CD4-positive, alpha-beta T cell (primary cell): ENCODE results near the gene RAB7B. TPM values are rescaled to one million over a fixed set of nuclear protein-coding genes. Genes with fewer than 3 reads are reported as not detected.

Experiments used
- ATAC-seq: fragments of 200-7000 bp; cut with Tn5 transposase; one replicate; pipeline ENCODE4 v1.10.0; 2022; ENCODE audit warnings: mild to moderate bottlenecking; ENCODE audit not compliant: poor library complexity
- CTCF ChIA-PET: fragments of 350-600 bp; sonication (Branson Sonifier 250); formaldehyde crosslinking; loops from one replicate; lab custom pipeline; 2021; ENCODE audit warnings: antibody characterized with exemption, inconsistent platforms; lab: Charles Lee
- POLR2A ChIA-PET: fragments of 350-600 bp; sonication (Branson Sonifier 250); formaldehyde crosslinking; loops from one replicate; lab custom pipeline; 2021; ENCODE audit warnings: antibody characterized with exemption, inconsistent platforms; lab: Charles Lee
- DNase-seq, 14 experiments: peaks; one replicate each; pipeline ENCODE4 v3.0.0-alpha.2; 2013 to 2020; ENCODE audit warnings: mixed read lengths in 2 of 14
- H3K27ac ChIP-seq, 2 donors: one replicate each; pipeline versions ENCODE4 v1.5.1 to v1.7.0; 2013; ENCODE audit warnings: low read length in 2 of 2, low read depth in 1 of 2, mild to moderate bottlenecking in 1 of 2
- H3K27me3 ChIP-seq, 2 experiments: 1 replicate in 1 of 2; 2 replicates in 1 of 2; pipeline versions ENCODE4 v1.6.1 to v1.7.0; 2013; ENCODE audit warnings: low read length in 2 of 2, control low read depth in 1 of 2, mild to moderate bottlenecking in 1 of 2, moderate library complexity in 1 of 2; ENCODE audit not compliant: insufficient read depth in 2 of 2, control insufficient read depth in 1 of 2
- H3K36me3 ChIP-seq: one replicate; pipeline ENCODE4 v1.6.1; 2013; ENCODE audit warnings: low read length, control low read depth; ENCODE audit not compliant: insufficient read depth
- H3K4me1 ChIP-seq: one replicate; pipeline ENCODE4 v1.6.1; 2013; ENCODE audit warnings: low read length, control low read depth; ENCODE audit not compliant: insufficient read depth
- H3K4me3 ChIP-seq: one replicate; pipeline ENCODE4 v1.5.1; 2013; ENCODE audit warnings: mild to moderate bottlenecking, low read length, moderate library complexity
- H3K9me3 ChIP-seq, 2 experiments: 1 replicate in 1 of 2; 2 replicates in 1 of 2; pipeline versions ENCODE4 v1.6.1 to v1.7.0; 2013; ENCODE audit warnings: low read length in 2 of 2, mild to moderate bottlenecking in 2 of 2, control low read depth in 1 of 2, moderate library complexity in 1 of 2; ENCODE audit not compliant: control insufficient read depth in 1 of 2, insufficient read depth in 1 of 2
- H3K27ac Mint-ChIP-seq: one replicate; pipeline ENCODE4 v1.8.0; 2020; ENCODE audit warnings: mixed read lengths
- H3K27me3 Mint-ChIP-seq: one replicate; pipeline ENCODE4 v1.8.0; 2021; ENCODE audit warnings: mixed read lengths
- H3K36me3 Mint-ChIP-seq: one replicate; pipeline ENCODE4 v1.8.0; 2021; ENCODE audit warnings: low read depth, mixed read lengths
- H3K4me1 Mint-ChIP-seq: one replicate; pipeline ENCODE4 v1.8.0; 2021; ENCODE audit warnings: low read depth, mixed read lengths
- H3K4me3 Mint-ChIP-seq: one replicate; pipeline ENCODE4 v1.8.0; 2020; ENCODE audit warnings: mild to moderate bottlenecking, mixed read lengths
- H3K9me3 Mint-ChIP-seq: one replicate; pipeline ENCODE4 v1.8.0; 2020; ENCODE audit warnings: mixed read lengths
- intact Hi-C, 2 experiments: fragments of 100-400 bp; cut with DNase I in 1 of 2; cut with micrococcal nuclease in 1 of 2; formaldehyde crosslinking; loops; one replicate each; pipeline versions ENCODE4 v1.15.1 to v1.9.0; 2023 to 2025; cut with DNase I, micrococcal nuclease
- total RNA-seq, 174 experiments: library from RNA in 2 of 174; stranded (reverse) in 2 of 174; gene quantifications; one replicate each; pipeline ENCODE4 v1.2.3 and lab custom pipeline; 2021 to 2026
- TF ChIP-seq, protein P1 (sequence below): fragments of 200-600 bp; IDR thresholded peaks from one replicate; pipeline ENCODE4 v1.8.0; 2022; ENCODE audit warnings: antibody characterized with exemption, mild to moderate bottlenecking

RAB7B gene
- total RNA-seq, 2 experiments from 2014 or later = 0.08 TPM; not detected in 1

DNA sequence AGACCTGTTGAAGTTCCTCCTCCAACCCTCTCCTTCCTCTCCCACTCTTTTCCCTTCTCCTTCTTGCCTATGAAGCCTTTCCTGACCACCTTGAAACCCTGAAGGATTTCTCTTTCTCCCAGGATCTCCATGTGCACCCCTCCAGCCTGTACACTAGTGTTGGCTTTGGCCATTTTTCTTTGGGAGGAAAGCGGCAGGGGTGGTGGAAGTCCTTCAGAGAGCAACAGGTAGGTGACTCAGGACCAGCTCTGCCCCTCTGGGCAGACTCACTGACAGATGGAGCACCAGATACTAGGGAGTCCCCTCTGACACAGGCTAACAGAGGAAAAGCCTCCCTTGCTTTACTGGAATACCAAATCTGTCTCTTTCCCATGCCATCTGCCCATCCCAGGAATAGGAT, 64.5 kb downstream of the RAB7B start:
- CTCF ChIA-PET = no interaction called here
- no peak for ATAC-seq
- H3K4me1 ChIP-seq = no peaks in the 10 kb centered on the region
- H3K27ac ChIP-seq = no peak overlapping the region
- Mint-ChIP-seq H3K4me1 (no peaks in the 10 kb centered on the region), H3K27me3 (peaks cover 82% of the 10 kb centered on the region), H3K9me3 (no peaks in the 10 kb centered on the region), H3K4me3 (no peak overlapping the region), H3K36me3 (no peaks in the 10 kb centered on the region), H3K27ac (no peak overlapping the region)
- H3K36me3 ChIP-seq = no peaks in the 10 kb centered on the region
- intact Hi-C loops = no loop called here
- no peak for DNase-seq
- POLR2A ChIA-PET = no interaction called here
- H3K27me3 ChIP-seq = peaks cover 25 to 34% of the 10 kb centered on the region in 2 experiments
- H3K4me3 ChIP-seq = no peak overlapping the region
- no peaks in the 10 kb centered on the region for H3K9me3 ChIP-seq
- TF ChIP-seq, protein P1, sequence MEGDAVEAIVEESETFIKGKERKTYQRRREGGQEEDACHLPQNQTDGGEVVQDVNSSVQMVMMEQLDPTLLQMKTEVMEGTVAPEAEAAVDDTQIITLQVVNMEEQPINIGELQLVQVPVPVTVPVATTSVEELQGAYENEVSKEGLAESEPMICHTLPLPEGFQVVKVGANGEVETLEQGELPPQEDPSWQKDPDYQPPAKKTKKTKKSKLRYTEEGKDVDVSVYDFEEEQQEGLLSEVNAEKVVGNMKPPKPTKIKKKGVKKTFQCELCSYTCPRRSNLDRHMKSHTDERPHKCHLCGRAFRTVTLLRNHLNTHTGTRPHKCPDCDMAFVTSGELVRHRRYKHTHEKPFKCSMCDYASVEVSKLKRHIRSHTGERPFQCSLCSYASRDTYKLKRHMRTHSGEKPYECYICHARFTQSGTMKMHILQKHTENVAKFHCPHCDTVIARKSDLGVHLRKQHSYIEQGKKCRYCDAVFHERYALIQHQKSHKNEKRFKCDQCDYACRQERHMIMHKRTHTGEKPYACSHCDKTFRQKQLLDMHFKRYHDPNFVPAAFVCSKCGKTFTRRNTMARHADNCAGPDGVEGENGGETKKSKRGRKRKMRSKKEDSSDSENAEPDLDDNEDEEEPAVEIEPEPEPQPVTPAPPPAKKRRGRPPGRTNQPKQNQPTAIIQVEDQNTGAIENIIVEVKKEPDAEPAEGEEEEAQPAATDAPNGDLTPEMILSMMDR = no peak

DNA sequence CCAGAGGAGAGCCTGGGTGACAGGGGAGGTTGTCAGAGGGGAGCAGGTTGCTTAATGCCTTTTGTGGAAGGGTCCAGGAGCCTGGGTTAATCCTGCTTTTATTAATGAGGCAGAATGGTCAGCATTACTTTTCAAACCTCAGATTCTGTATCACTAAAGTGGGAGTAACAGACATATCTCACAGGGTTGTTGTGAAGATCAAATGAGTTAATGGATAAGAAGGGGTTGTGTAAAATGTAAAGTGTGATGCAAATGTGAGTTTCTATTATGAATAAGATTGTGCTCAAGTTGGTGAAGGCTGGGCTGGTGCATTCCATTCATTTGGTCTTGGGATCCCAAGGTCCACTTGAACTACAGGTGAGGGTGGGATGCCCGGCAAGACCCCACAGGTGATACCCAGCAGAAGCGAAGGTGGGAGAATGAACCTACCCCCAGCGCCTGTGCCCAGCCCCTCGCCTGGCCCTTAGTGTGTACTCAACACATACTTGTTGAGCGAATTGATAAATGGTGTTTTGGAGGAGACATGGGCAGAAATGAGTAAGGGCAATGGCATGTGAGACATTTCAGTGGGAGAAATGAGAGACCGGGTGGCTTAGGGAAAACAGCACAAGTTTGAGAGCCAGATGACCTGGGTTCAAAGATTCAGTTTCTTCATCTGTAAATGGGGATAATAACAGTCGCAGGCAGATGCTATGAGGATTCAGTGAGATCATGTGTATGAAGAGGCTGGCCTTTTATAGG, 66.2 kb downstream of the RAB7B start:
- Histone ChIP-seq H3K36me3 (no peaks in the 10 kb centered on the region), H3K4me3 (no peak overlapping the region), H3K27ac (no peak overlapping the region), H3K9me3 (no peaks in the 10 kb centered on the region), H3K4me1 (no peaks in the 10 kb centered on the region), H3K27me3 (peaks cover 19% of the 10 kb centered on the region in 2 experiments)
- POLR2A ChIA-PET = no interaction called here
- H3K27ac Mint-ChIP-seq = no peak overlapping the region
- DNase-seq (no peak), ATAC-seq (no peak)
- no peaks in the 10 kb centered on the region for H3K4me1 Mint-ChIP-seq
- CTCF ChIA-PET = no interaction called here
- H3K27me3 Mint-ChIP-seq = peaks cover 78% of the 10 kb centered on the region
- no peaks in the 10 kb centered on the region for H3K9me3 Mint-ChIP-seq
- intact Hi-C loops = no loop called here
- no peak overlapping the region for H3K4me3 Mint-ChIP-seq
- H3K36me3 Mint-ChIP-seq = no peaks in the 10 kb centered on the region
- TF ChIP-seq, protein P1 = no peak

DNA sequence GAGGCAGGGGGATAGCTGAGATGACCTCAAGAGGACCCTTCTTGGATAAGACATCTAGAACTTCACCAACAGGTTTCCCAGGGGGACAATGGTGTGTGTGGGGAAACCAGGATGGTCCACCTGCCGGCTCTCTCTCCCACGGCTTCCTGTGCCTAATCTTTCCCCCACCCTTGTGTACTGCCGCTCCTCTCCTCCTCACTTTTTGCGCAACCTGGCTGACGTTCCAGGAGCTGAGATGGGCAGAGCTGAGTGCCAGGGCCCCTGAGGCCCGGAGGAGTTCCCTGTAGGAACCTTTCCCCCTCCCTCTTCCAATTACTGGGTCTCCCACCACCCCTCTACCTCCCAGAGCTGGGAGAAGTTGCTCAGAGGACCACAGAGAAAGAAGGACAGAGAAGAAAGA, 66.9 kb downstream of the RAB7B start:
- ChIA-PET POLR2A (no interaction called here), CTCF (no interaction called here)
- Mint-ChIP-seq H3K27ac (no peak overlapping the region), H3K9me3 (no peaks in the 10 kb centered on the region), H3K36me3 (no peaks in the 10 kb centered on the region), H3K27me3 (peaks cover 71% of the 10 kb centered on the region), H3K4me3 (no peak overlapping the region), H3K4me1 (no peaks in the 10 kb centered on the region)
- TF ChIP-seq, protein P1 = no peak
- Histone ChIP-seq H3K27ac (no peak overlapping the region), H3K36me3 (no peaks in the 10 kb centered on the region), H3K27me3 (peaks cover 13 to 19% of the 10 kb centered on the region in 2 experiments), H3K4me3 (no peak overlapping the region), H3K4me1 (no peaks in the 10 kb centered on the region), H3K9me3 (no peaks in the 10 kb centered on the region)
- DNase-seq (no peak), ATAC-seq (no peak)
- intact Hi-C loops = no loop called here
